ENCODE results near the gene TRAPPC14. TPM values are rescaled to one million over a fixed set of nuclear protein-coding genes. Genes with fewer than 3 reads are reported as not detected.

The TRAPPC14 gene
- total and polyA plus RNA-seq, 9 of the 15 experiments (the other 6 are each of a cell fraction or from before 2014, with no cell fraction given) = 0.42 to 45.9 (median 18.2) TPM

- in situ Hi-C loops (cut with MboI) = no loop called here
- no peaks in the 10 kb centered on the region for H3K9me1 ChIP-seq (ENCODE audit: control insufficient read depth, insufficient read depth, low read length)
- peaks cover 56% of the 10 kb centered on the region for H3K36me3 ChIP-seq (ENCODE audit: control insufficient read depth, insufficient read depth, low read length)
- intact Hi-C loops (cut with micrococcal nuclease) = loop anchor here (5.0 kb wide), 1 partner anchor 116 kb away; no protein-coding TSS in a partner anchor
- H3K9ac ChIP-seq (ENCODE audit: insufficient read depth in 1 of 2, low read depth in 2 of 2, low read length in 2 of 2) = peak overlapping the region; percentile 90 to 98
- FAIRE-seq (peak; percentile 26), ATAC-seq (peak; percentile 2; the same call in 2 of the 3 replicates), DNase-seq (ENCODE audit: extremely low read depth in 1 of 4, low spot score in 3 of 4) (peak; percentile 68 to 72 (median 69))
- BruUV-seq (replicated peaks) = no TSS peak
- no peak overlapping the region for H2AFZ ChIP-seq (ENCODE audit: low read depth, low read length)
- ChIA-PET POLR2A (interaction anchor here (0.6 to 2.1 kb wide), 8 partner anchors 12 to 46 kb away, joined by 3 to 8 read pairs (median 3); partner anchors contain the start of gene GAL3ST4), CTCF (ENCODE audit: low intra/inter-chr PET ratio) (interaction anchor here (1.1 kb wide), 1 partner anchor 60 kb away, joined by 3 read pairs; no protein-coding TSS in a partner anchor)
- peaks cover 37 to 82% of the 10 kb centered on the region in 2 experiments for H3K4me1 ChIP-seq (replicated peaks in 1 of 2; ENCODE audit: control insufficient read depth in 2 of 2, insufficient read depth in 2 of 2, low read length in 2 of 2)
- H3K9me3 ChIP-seq (replicated peaks; ENCODE audit: control insufficient read depth, insufficient read depth, low read depth, low read length) = no peaks in the 10 kb centered on the region
- 74% methylated on average over 16 of the region's 16 CpGs for WGBS (ENCODE audit: insufficient coverage, low coverage, missing lambda C conversion rate)
- peaks cover 10% of the 10 kb centered on the region for H4K20me1 ChIP-seq (replicated peaks; ENCODE audit: control insufficient read depth, insufficient read depth, low read length)
- peak overlapping the region; percentile 99; the same call in 1 of the 2 replicates for H3K4me3 ChIP-seq
- H3K4me2 ChIP-seq (ENCODE audit: insufficient read depth, low read length) = peak overlapping the region; percentile 89
- no peaks in the 10 kb centered on the region for H3K27me3 ChIP-seq (ENCODE audit: control insufficient read depth in 2 of 2, insufficient read depth in 2 of 2, low read length in 2 of 2)
- peaks cover 30% of the 10 kb centered on the region for H3K79me2 ChIP-seq (ENCODE audit: control insufficient read depth, insufficient read depth, low read length)
- H3K27ac ChIP-seq (ENCODE audit: extremely low read depth, low read depth, low read length) = peak overlapping the region; percentile 91
- TF ChIP-seq E2F1 (CRISPR knock-in tag; IDR thresholded peaks at IDR 0.05) = no peak
- TF ChIP-seq CBX5 (IDR thresholded peaks at IDR 0.05; ENCODE audit: borderline replicate concordance, low read depth) = no peak
- TF ChIP-seq HINFP (tag; conservative IDR thresholded peaks at IDR 0.05; ENCODE audit: low read depth) = no peak
- peak; percentile 37; the same call in 1 of the 2 replicates for TF ChIP-seq CBFA2T3 (IDR thresholded peaks at IDR 0.05)
- TF ChIP-seq ZBTB33 (CRISPR knock-in tag; IDR thresholded peaks at IDR 0.05) = 0 out of 2 replicates have a peak, but pooled peaks have one; percentile 36
- TF ChIP-seq FOXA1 (IDR thresholded peaks at IDR 0.05; ENCODE audit: borderline replicate concordance) = no peak
- no peak for TF ChIP-seq THRA (IDR thresholded peaks at IDR 0.05)
- no peak for TF ChIP-seq CHD4 (IDR thresholded peaks at IDR 0.05; ENCODE audit: insufficient read depth, insufficient replicate concordance, low read depth, low read length, poor library complexity, severe bottlenecking)
- TF ChIP-seq HOXB6 (CRISPR knock-in tag; IDR thresholded peaks at IDR 0.05; ENCODE audit: borderline replicate concordance) = no peak
- TF ChIP-seq CGGBP1 (CRISPR knock-in tag; IDR thresholded peaks at IDR 0.05) = no peak
- TF ChIP-seq DEAF1 (CRISPR knock-in tag; IDR thresholded peaks at IDR 0.05) = no peak
- TF ChIP-seq MCM2 (IDR thresholded peaks at IDR 0.05; ENCODE audit: low read depth) = no peak
Measured at GRCh38 chr7:100156331-100157068, 2.0 kb downstream of the TRAPPC14 start.
